Trophoblast cell (in vitro differentiated cells and primary cell): Measurements from ENCODE around the gene NCAN.

Experiments
- DNase-seq, 2 donors: peaks; one replicate each; pipeline ENCODE4 v3.0.0-alpha.2; 2016
- H2AFZ ChIP-seq: 2 replicates; pipeline ENCODE4 v1.6.1; 2013; ENCODE audit warnings: low read length, moderate library complexity, mild to moderate bottlenecking; ENCODE audit not compliant: insufficient read depth, poor library complexity
- H2AK5ac ChIP-seq: 2 replicates; pipeline ENCODE4 v1.6.1; 2013; ENCODE audit warnings: mild to moderate bottlenecking, low read length
- H2BK120ac ChIP-seq: 2 replicates; pipeline ENCODE4 v1.6.1; 2013; ENCODE audit warnings: low read length, mild to moderate bottlenecking, moderate library complexity; ENCODE audit not compliant: insufficient read depth, poor library complexity
- H2BK12ac ChIP-seq: 2 replicates; pipeline ENCODE4 v1.6.1; 2013; ENCODE audit warnings: mild to moderate bottlenecking, low read length, moderate library complexity
- H2BK5ac ChIP-seq: 2 replicates; pipeline ENCODE4 v1.6.1; 2013; ENCODE audit warnings: low read length, low read depth, moderate library complexity, mild to moderate bottlenecking; ENCODE audit not compliant: poor library complexity
- H3K14ac ChIP-seq: 2 replicates; pipeline ENCODE4 v1.6.1; 2013; ENCODE audit warnings: mild to moderate bottlenecking, low read length
- H3K18ac ChIP-seq: 2 replicates; pipeline ENCODE4 v1.6.1; 2013; ENCODE audit warnings: mild to moderate bottlenecking, low read length
- H3K23ac ChIP-seq: 2 replicates; pipeline ENCODE4 v1.6.1; 2013; ENCODE audit warnings: low read length
- H3K27ac ChIP-seq: 2 replicates; pipeline ENCODE4 v1.5.1; 2013; ENCODE audit warnings: low read depth, mild to moderate bottlenecking, inconsistent platforms, low read length, moderate library complexity
- H3K27me3 ChIP-seq: 2 replicates; pipeline ENCODE4 v1.6.1; 2013; ENCODE audit warnings: inconsistent platforms, mild to moderate bottlenecking, low read length, moderate library complexity; ENCODE audit not compliant: insufficient read depth
- H3K36me3 ChIP-seq, 2 experiments: 1 replicate in 1 of 2; 2 replicates in 1 of 2; pipeline ENCODE4 v1.6.1; 2013; ENCODE audit warnings: low read length in 2 of 2, mild to moderate bottlenecking in 2 of 2, moderate library complexity in 1 of 2; ENCODE audit not compliant: insufficient read depth in 2 of 2, control insufficient read depth in 1 of 2
- H3K4ac ChIP-seq: 2 replicates; pipeline ENCODE4 v1.6.1; 2013; ENCODE audit warnings: low read depth, mild to moderate bottlenecking, low read length, moderate library complexity
- H3K4me1 ChIP-seq, 2 experiments: 1 replicate in 1 of 2; 2 replicates in 1 of 2; pipeline ENCODE4 v1.6.1; 2013; ENCODE audit warnings: low read length in 2 of 2, mild to moderate bottlenecking in 2 of 2, moderate library complexity in 1 of 2; ENCODE audit not compliant: insufficient read depth in 2 of 2, control insufficient read depth in 1 of 2
- H3K4me2 ChIP-seq: 2 replicates; pipeline ENCODE4 v1.6.1; 2013; ENCODE audit warnings: inconsistent platforms, mild to moderate bottlenecking, low read length, moderate library complexity
- H3K4me3 ChIP-seq: 2 replicates; pipeline ENCODE4 v1.5.1; 2013; ENCODE audit warnings: mild to moderate bottlenecking, low read depth, low read length, inconsistent platforms
- H3K79me1 ChIP-seq: one replicate; pipeline ENCODE4 v1.6.1; 2013; ENCODE audit warnings: low read length
- H3K79me2 ChIP-seq: 2 replicates; pipeline ENCODE4 v1.6.1; 2013; ENCODE audit warnings: low read length, mild to moderate bottlenecking; ENCODE audit not compliant: control insufficient read depth, insufficient read depth, poor library complexity
- H3K9ac ChIP-seq: 2 replicates; pipeline ENCODE4 v1.6.1; 2013; ENCODE audit warnings: mild to moderate bottlenecking, low read length
- H3K9me3 ChIP-seq: 2 replicates; pipeline ENCODE4 v1.6.1; 2013; ENCODE audit warnings: low read depth, mild to moderate bottlenecking, control low read depth, inconsistent platforms, low read length; ENCODE audit not compliant: insufficient read depth
- H4K12ac ChIP-seq: 2 replicates; pipeline ENCODE4 v1.6.1; 2013; ENCODE audit warnings: low read depth, mild to moderate bottlenecking, low read length, moderate library complexity
- H4K8ac ChIP-seq: 2 replicates; pipeline ENCODE4 v1.6.1; 2013; ENCODE audit warnings: low read depth, mild to moderate bottlenecking, low read length, moderate library complexity
- H4K91ac ChIP-seq: one replicate; pipeline ENCODE4 v1.6.1; 2013; ENCODE audit warnings: low read depth, mild to moderate bottlenecking, low read length, moderate library complexity
- WGBS: extraction: QIAGEN DNeasy Blood & Tissue Kit; methylation state at CpG from one replicate; pipeline ENCODE4 v1.1.7; 2013; ENCODE audit warnings: missing lambda C conversion rate; ENCODE audit not compliant: insufficient read length, insufficient coverage; ENCODE audit errors: extremely low coverage; 5-methylcytosine and 5-hydroxymethylcytosine counted together

NCAN gene

GRCh38 chr19:19267305-19267704 is 55.5 kb downstream of the NCAN start:
- no peak overlapping the region for H3K4me3 ChIP-seq
- peaks cover 12% of the 10 kb centered on the region for H3K27me3 ChIP-seq

GRCh38 chr19:19268453-19269385 is 57.0 kb downstream of the NCAN start:
- Histone ChIP-seq H4K12ac (no peak overlapping the region), H4K8ac (no peak overlapping the region), H2BK12ac (no peak overlapping the region), H3K79me1 (peaks cover 2% of the 10 kb centered on the region), H3K14ac (no peak overlapping the region), H3K27ac (no peak overlapping the region), H3K18ac (no peak overlapping the region), H3K4ac (no peak overlapping the region), H3K79me2 (peaks cover 2% of the 10 kb centered on the region), H2BK5ac (no peak overlapping the region), H3K9ac (no peak overlapping the region), H3K4me2 (no peak overlapping the region), H4K91ac (no peak overlapping the region), H3K4me3 (no peak overlapping the region), H3K36me3 (no peaks in the 10 kb centered on the region), H2BK120ac (no peak overlapping the region), H3K4me1 (peaks cover 3 to 7% of the 10 kb centered on the region in 2 experiments), H2AFZ (no peak overlapping the region), H2AK5ac (no peak overlapping the region), H3K9me3 (peaks cover 2% of the 10 kb centered on the region), H3K23ac (no peak overlapping the region), H3K27me3 (peaks cover 1% of the 10 kb centered on the region)
- no peak for DNase-seq
- no CpG with 5 or more reads among the region's 10 CpGs for WGBS

More at GRCh38 chr19:19267305-19267704, 55.5 kb downstream of the NCAN start:
- Histone ChIP-seq H3K18ac (no peak overlapping the region), H3K4me2 (no peak overlapping the region), H3K79me2 (no peaks in the 10 kb centered on the region), H4K8ac (no peak overlapping the region), H3K79me1 (no peaks in the 10 kb centered on the region), H2AK5ac (no peak overlapping the region), H2BK120ac (no peak overlapping the region), H2AFZ (no peak overlapping the region), H4K12ac (no peak overlapping the region), H2BK5ac (no peak overlapping the region), H3K9ac (no peak overlapping the region), H3K36me3 (no peaks in the 10 kb centered on the region), H2BK12ac (no peak overlapping the region), H3K4me1 (peaks cover 0 to under 1% of the 10 kb centered on the region in 2 experiments), H3K9me3 (peaks cover 2% of the 10 kb centered on the region), H4K91ac (no peak overlapping the region), H3K23ac (no peak overlapping the region), H3K27ac (no peak overlapping the region), H3K14ac (no peak overlapping the region), H3K4ac (no peak overlapping the region)
- DNase-seq, result no peak
- no CpG with 5 or more reads among the region's 3 CpGs for WGBS

DNA sequence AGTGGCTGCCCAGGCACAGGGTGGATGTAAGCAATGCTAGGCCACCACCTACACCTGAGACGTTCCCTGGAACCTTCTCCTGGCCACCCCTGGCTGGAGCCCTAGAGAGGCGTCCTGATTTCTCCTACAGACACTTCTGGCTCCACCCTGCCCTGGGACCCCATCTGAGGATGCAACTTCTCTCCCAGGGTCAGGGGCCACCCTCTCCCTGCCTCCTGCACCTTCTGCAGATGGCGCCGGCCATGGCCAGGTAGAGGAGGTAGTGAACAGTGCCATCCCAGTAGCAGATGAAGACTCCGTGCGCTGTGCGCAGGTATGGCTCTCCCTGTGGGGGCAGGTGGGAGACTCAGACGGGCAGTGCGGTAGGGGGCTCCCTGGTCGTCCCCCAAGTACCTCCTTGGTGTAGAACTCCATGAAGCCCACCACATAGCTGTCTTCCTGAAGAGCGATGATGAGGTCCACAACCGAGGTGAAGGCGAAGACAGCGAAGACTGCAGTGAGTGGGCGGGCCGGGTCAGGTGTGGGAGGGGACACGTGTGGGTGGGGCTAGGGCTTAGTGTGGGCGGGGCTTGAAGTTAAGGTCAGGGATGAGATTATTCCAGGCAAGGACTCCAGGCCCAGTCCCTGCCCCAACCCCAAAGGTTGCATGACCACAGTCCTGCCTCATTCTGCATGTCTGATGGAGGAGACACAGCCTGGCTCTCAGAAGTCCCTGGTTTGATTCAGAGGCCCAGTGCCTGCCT is 58.4 kb downstream of the NCAN start:
- no peak overlapping the region for H2AK5ac ChIP-seq
- H4K8ac ChIP-seq, result no peak overlapping the region
- no peak overlapping the region for H3K9ac ChIP-seq
- no peak overlapping the region for H2BK120ac ChIP-seq
- no peak overlapping the region for H3K4me3 ChIP-seq
- H3K18ac ChIP-seq, result no peak overlapping the region
- H4K12ac ChIP-seq, result no peak overlapping the region
- H2BK12ac ChIP-seq, result no peak overlapping the region
- no peak overlapping the region for H3K14ac ChIP-seq
- no peak overlapping the region for H3K4ac ChIP-seq
- peaks cover 2 to 7% of the 10 kb centered on the region in 2 experiments for H3K36me3 ChIP-seq
- no peak overlapping the region for H4K91ac ChIP-seq
- no peaks in the 10 kb centered on the region for H3K9me3 ChIP-seq
- H3K79me1 ChIP-seq, result peaks cover 2% of the 10 kb centered on the region
- no CpG with 5 or more reads among the region's 18 CpGs for WGBS
- H3K79me2 ChIP-seq, result peaks cover 2% of the 10 kb centered on the region
- H3K23ac ChIP-seq, result no peak overlapping the region
- no peak overlapping the region for H2AFZ ChIP-seq
- H3K4me1 ChIP-seq, result peaks cover 3 to 7% of the 10 kb centered on the region in 2 experiments
- H3K27me3 ChIP-seq, result no peaks in the 10 kb centered on the region
- H3K4me2 ChIP-seq, result no peak overlapping the region
- no peak for DNase-seq
- no peak overlapping the region for H2BK5ac ChIP-seq
- no peak overlapping the region for H3K27ac ChIP-seq

DNA sequence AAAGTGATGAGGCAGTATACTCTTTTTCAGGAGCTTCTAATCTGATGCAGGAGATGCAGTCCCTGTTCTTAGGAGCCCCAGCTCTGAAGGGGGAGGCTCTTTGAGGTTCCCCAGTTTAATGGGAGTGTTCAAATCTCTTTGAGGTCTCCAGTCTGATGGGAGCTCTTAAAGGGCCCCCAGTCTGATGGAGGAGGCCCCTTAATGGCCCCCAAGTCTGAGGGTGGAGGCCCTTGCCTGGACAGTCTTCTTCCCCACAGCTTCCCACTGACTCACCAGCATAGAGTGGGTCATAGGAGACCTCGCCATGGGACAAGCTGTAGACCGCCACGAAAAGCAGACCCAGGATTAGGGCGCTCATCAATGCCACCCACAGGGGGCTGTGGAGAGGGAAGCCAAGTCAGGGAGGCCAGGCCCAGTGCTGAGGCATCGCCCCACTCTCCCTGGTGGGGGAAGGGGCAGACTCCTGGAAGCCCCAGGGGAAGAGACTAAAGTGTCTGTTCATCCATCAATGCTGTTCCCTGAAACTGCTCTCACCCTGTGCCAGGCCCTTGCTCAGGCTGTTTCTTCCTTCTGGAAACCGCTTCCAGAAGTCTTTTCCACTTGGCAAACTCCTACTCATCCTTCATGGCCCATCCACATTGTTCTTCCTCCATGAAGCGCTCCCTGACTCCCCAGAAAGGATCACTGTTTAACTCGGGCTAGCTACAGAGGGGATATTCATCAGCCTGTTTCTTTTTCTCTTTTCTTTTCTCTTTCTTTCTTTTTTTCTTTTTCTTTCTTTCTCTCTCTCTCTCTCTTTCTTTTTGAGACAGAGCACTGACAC is 59.2 kb downstream of the NCAN start:
- Histone ChIP-seq H3K4me1 (peaks cover 3 to 7% of the 10 kb centered on the region in 2 experiments), H2BK5ac (no peak overlapping the region), H3K14ac (no peak overlapping the region), H2BK12ac (no peak overlapping the region), H3K4me3 (no peak overlapping the region), H4K91ac (no peak overlapping the region), H2BK120ac (no peak overlapping the region), H3K27ac (no peak overlapping the region), H3K23ac (no peak overlapping the region), H4K12ac (no peak overlapping the region), H4K8ac (no peak overlapping the region), H3K36me3 (peaks cover 10 to 16% of the 10 kb centered on the region in 2 experiments), H3K18ac (no peak overlapping the region), H3K9me3 (peaks cover 3% of the 10 kb centered on the region), H3K4me2 (no peak overlapping the region), H2AK5ac (no peak overlapping the region), H3K4ac (no peak overlapping the region), H3K79me2 (peaks cover 2% of the 10 kb centered on the region), H3K79me1 (peaks cover 2% of the 10 kb centered on the region), H3K27me3 (no peaks in the 10 kb centered on the region), H2AFZ (no peak overlapping the region), H3K9ac (no peak overlapping the region)
- no peak for DNase-seq
- no CpG with 5 or more reads among the region's 8 CpGs for WGBS
